HG03439 (cell line): ENCODE measurements around the gene HTRA1.

ENCODE experiments used
- ATAC-seq: cut with Tn5 transposase; IDR thresholded peaks from one replicate; pipeline ENCODE4 v1.9.1; 2021; ENCODE audit warnings: mild to moderate bottlenecking, moderate library complexity; ENCODE audit not compliant: unreplicated experiment

The HTRA1 gene

GRCh38 chr10:122494173-122494820 is 32.9 kb downstream of the HTRA1 start:
- ATAC-seq = no peak

- no peak for ATAC-seq
Observed at GRCh38 chr10:122494833-122495232, 33.5 kb downstream of the HTRA1 start.

GRCh38 chr10:122495406-122496340 is 34.3 kb downstream of the HTRA1 start:
- no peak for ATAC-seq

GRCh38 chr10:122497241-122497640 is 35.9 kb downstream of the HTRA1 start:
- no peak for ATAC-seq

- ATAC-seq = no peak
Observed at GRCh38 chr10:122498521-122498920, 37.2 kb downstream of the HTRA1 start.

- no peak for ATAC-seq
Observed at GRCh38 chr10:122499012-122499411, 37.7 kb downstream of the HTRA1 start.

GRCh38 chr10:122499491-122499941 is 38.2 kb downstream of the HTRA1 start:
- no peak for ATAC-seq

GRCh38 chr10:122500194-122500593 is 38.8 kb downstream of the HTRA1 start:
- ATAC-seq = no peak

GRCh38 chr10:122500726-122501125 is 39.4 kb downstream of the HTRA1 start:
- no peak for ATAC-seq

- no peak for ATAC-seq
Observed at GRCh38 chr10:122503012-122503411, 41.7 kb downstream of the HTRA1 start.

GRCh38 chr10:122503886-122504609 is 42.7 kb downstream of the HTRA1 start:
- ATAC-seq = no peak

GRCh38 chr10:122504610-122504950 is 43.2 kb downstream of the HTRA1 start:
- ATAC-seq = no peak

GRCh38 chr10:122505011-122505410 is 43.7 kb downstream of the HTRA1 start:
- no peak for ATAC-seq

GRCh38 chr10:122505885-122506645 is 44.7 kb downstream of the HTRA1 start:
- ATAC-seq = no peak

- no peak for ATAC-seq
Observed at GRCh38 chr10:122507616-122508015, 46.3 kb downstream of the HTRA1 start.

- no peak for ATAC-seq
Observed at GRCh38 chr10:122508021-122508420, 46.7 kb downstream of the HTRA1 start.

GRCh38 chr10:122509323-122509722 is 48.0 kb downstream of the HTRA1 start:
- no peak for ATAC-seq

- ATAC-seq = no peak
Observed at GRCh38 chr10:122510326-122510725, 49.0 kb downstream of the HTRA1 start.

- no peak for ATAC-seq
Observed at GRCh38 chr10:122510736-122511135, 49.4 kb downstream of the HTRA1 start.

GRCh38 chr10:122513053-122513452 is 51.7 kb downstream of the HTRA1 start:
- ATAC-seq = no peak
